ENCODE measurements around the gene RIMBP3C. TPM values are rescaled to one million over a fixed set of nuclear protein-coding genes. Genes with fewer than 3 reads are reported as not detected.

The RIMBP3C gene
- total RNA-seq, 4 donors from 2014 or later: under 0.01 to 0.22 (median 0.19) TPM; not detected in 1

- TF ChIP-seq CTCF (IDR thresholded peaks at IDR 0.05; ENCODE audit: low read depth): no peak
Observed at GRCh38 chr22:21573750-21574494, 22.7 kb upstream of the RIMBP3C start.

- no peak for TF ChIP-seq CTCF (IDR thresholded peaks at IDR 0.05; ENCODE audit: low read depth)
Observed at GRCh38 chr22:21573293-21573734, 22.1 kb upstream of the RIMBP3C start.

GRCh38 chr22:21571679-21572078, 20.4 kb upstream of the RIMBP3C start:
- no peak for TF ChIP-seq CTCF (IDR thresholded peaks at IDR 0.05; ENCODE audit: low read depth)

- TF ChIP-seq CTCF (IDR thresholded peaks at IDR 0.05; ENCODE audit: low read depth): no peak
Observed at GRCh38 chr22:21570398-21570797, 19.1 kb upstream of the RIMBP3C start.

- no peak for TF ChIP-seq CTCF (IDR thresholded peaks at IDR 0.05; ENCODE audit: low read depth)
Observed at GRCh38 chr22:21569459-21570170, 18.4 kb upstream of the RIMBP3C start.

GRCh38 chr22:21568347-21569075, 17.2 kb upstream of the RIMBP3C start:
- TF ChIP-seq CTCF (IDR thresholded peaks at IDR 0.05; ENCODE audit: low read depth): no peak

Data from subcutaneous adipose tissue (tissue), 4 donors.